NCI-H1436 treated with DMSO at 0.1 percent for 48 hours (cell line): ENCODE data around the gene TBC1D5.
"Not testable (repeated sequence)": the region's sequence is repeated elsewhere in the genome, so short reads cannot be mapped to it uniquely, and the experiment has no call there.

ENCODE experiments used
- DNase-seq: peaks from one replicate; lab custom pipeline; 2025; lab: John Stamatoyannopoulos, UW

The TBC1D5 gene

DNA sequence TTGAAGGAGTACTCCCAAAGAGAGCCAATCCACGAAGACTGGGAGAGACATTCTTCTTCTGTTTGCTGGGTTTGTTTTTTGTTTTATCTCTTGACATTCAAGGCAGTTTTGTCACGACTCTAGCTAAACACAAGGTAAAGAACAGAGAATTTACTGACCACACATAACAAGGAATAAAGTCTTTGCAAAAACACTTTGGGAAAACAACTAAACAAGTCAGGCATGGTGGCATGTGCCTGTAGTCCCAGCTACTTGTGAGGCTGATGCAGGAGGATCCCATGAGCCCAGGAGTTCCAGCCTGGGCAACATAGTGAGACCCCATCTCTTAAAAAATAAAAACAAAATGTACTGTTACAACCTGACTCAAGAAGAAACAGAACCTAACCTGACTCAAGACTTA lies 28.0 kb downstream of the TBC1D5 start:
- DNase-seq = no peak

DNA sequence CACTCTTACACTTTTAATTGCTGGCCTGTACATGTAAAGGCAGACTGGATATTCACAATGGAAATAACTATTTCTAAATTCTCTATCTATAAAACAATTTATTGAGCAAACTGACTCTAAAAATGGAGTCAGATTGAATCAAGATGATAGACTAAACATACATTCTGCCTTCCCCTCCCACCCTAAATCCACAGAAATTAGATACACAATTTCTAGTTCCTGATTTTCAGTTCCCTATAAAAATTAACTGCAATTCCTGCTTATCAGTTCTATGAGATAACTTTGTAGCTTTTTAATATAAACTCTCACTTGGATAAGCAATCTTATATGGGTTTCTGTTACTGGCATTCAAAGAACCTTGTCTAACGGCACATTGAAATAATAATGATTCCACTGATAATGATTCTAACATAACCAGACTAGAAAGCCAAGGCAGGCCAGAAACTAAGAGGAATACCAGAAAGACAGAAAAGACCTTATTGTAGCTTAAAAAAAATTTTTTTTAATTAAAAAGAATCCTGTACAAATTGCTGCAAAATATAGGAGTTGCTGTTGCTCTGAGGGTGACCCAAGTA lies 33.1 kb downstream of the TBC1D5 start:
- DNase-seq = no peak

DNA sequence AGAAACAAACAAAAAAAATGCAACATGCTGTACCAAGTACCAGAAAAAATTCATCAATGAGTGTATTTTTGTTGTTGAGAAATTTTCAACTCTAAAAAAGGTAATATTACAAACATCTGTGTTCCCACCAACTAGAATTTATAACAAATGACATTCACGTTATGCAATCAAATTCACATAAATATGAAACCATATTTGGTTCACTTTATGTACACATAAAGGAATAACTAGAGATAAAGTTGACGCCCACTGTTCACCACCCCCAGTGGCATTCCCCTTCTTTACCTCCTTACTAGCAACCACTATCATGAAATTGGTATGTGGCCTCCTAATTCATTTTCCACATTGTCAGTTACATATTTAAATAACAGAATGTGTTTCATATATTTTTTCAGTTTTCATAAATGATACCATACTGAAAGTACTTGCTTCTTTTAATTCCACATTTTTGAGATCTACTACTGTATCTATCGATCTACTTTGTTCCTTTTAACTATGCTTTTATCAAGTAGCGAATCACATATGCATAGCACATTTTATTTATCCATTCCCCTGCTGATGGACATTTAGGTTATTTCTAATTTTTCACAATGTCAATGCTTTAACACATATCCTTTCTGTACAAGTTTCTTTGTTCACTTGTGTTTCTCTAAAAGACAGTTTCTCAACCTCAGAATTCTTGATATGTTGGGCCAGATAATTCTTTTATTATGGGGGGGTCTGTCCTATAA lies 34.5 kb downstream of the TBC1D5 start:
- DNase-seq = no peak

DNA sequence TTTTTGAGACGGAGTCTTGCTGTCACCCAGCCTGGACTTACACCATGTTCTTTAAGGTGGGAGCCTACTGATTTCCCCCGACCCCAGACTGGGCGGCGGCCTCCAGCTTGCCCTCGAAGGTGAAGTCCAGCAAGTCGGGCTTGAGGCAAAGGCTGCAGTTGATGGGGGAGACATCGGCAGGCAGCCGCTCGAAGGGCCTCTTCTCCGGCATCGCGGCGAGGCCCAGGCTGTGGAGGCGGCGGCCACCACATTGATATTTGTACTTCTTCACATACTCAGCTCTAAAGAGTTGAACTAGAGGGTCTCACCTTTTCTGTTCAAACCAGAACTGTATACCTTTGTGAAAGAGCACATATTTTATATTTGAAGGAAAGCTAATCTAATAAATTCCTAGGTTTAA lies 36.4 kb downstream of the TBC1D5 start:
- not testable (repeated sequence) for DNase-seq

DNA sequence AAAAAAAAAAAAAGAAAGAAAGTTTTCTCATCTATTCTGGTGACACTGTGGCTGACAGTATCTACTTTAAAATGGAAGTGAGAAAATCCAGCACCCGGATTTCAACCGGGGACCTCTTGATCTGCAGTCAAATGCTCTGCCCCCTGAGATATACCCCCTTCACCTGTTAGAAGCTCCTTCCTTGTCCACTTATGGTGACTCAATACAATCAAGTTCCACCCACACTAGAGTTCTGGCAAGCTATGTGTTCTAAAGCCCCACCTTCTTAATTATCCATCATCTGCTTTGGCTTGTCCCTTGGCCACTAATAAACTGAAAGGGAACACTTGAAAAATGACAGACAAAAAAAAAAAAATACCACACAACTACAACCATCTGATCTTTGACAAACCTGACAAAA lies 42.6 kb downstream of the TBC1D5 start:
- DNase-seq = not testable (repeated sequence)

DNA sequence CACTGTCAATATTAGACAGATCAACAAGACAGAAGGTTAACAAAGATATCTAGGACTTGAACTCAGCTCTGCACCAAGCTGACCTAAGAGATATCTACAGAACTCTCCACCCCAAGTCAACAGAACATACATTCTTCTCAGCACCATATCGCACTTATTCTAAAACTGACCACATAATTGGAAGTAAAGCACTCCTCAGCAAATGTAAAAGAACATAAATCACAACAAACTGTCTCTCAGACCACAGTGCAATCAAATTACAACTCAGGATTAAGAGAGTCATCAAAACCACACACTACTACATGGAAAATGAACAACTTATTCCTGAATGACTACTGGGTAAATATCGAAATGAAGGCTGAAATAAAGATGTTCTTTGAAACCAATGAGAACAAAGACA lies 46.8 kb downstream of the TBC1D5 start:
- not testable (repeated sequence) for DNase-seq

DNA sequence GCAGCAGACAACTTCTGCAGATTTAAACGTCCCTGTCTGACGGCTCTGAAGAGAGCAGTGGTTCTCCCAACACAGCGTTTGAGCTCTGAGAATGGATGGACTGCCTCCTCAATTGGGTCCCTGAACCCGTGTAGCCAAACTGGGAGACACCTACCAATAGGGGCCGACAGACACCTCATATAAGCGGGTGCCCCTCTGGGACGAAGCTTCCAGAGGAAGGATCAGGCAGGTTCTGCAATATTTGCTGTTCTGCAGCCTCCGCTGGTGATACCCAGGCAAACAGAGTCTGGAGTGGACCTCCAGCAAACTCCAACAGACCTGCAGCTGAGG lies 48.8 kb downstream of the TBC1D5 start:
- not testable (repeated sequence) for DNase-seq

DNA sequence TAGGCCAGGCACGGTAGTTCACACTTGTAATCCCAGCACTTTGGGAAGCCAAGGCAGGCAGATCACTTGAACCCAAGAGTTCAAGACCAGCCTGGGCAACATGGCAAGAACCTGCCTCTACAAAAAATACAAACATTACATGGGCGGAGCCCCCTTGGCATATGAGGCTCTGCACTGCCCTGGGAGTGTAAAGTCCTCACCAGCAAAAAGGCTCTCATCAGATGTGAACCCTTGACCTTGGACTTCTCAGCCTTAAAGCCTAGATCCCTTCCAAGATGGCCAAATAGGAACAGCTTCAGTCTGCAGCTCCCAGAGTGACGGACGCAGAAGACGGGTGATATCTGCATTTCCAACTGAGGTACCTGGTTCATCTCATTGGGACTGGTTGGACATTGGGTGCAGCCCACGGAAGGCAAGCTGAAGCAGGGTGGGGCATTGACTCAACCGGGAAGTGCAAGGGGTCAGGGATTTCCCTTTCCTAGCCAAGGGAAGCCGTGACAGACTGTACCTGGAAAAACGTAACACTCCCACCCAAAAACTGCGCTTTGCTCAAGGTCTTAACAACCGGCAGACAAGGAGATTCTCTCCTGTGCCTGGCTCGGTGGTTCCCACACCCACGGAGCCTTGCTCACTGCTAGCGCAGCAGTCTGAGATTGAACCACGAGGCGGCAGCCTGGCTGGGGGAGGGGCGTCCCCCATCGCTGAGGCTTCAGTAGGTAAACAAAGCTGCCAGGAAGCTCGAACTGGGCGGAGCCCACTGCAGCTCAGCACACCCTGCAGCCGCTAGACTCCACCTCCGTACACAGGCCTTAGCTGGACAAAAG lies 49.4 kb downstream of the TBC1D5 start:
- DNase-seq = not testable (repeated sequence)

DNA sequence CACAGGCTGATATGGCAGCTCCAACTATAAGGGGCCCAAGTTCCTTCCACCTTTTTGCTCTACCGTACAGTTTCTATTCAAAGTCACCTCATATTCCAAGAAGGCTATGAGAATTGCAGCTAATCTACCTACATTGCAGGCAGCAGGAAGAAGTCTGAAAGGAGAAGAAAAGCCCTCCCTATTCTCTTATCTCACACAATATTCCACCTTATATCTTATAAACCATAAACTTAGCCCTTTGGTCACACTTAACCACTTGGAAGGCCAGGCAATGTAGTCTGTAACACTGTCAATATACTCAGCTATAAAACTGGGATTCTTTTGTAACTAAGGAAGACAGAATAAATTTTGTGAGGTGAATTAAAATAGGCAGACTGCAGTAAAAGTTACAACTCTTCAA lies 54.9 kb downstream of the TBC1D5 start:
- DNase-seq = no peak

DNA sequence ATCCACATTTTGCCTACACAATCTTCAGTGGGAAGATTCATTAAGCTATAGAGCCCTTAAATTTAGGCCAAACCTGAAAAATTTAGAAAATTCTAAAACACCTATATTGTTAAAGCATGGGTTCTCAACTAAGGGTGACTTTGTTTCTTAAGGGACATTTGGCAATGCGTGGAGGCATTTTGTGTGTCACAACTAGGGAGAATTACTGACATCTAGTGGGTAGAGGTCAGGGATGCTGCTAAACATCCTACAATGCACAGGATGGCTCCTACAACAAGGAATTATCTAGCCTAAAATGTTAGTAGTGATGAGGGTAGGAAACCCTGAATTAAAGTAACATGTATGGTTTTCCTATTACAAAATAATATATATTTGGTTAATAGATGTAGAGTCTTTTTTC lies 55.8 kb downstream of the TBC1D5 start:
- no peak for DNase-seq

DNA sequence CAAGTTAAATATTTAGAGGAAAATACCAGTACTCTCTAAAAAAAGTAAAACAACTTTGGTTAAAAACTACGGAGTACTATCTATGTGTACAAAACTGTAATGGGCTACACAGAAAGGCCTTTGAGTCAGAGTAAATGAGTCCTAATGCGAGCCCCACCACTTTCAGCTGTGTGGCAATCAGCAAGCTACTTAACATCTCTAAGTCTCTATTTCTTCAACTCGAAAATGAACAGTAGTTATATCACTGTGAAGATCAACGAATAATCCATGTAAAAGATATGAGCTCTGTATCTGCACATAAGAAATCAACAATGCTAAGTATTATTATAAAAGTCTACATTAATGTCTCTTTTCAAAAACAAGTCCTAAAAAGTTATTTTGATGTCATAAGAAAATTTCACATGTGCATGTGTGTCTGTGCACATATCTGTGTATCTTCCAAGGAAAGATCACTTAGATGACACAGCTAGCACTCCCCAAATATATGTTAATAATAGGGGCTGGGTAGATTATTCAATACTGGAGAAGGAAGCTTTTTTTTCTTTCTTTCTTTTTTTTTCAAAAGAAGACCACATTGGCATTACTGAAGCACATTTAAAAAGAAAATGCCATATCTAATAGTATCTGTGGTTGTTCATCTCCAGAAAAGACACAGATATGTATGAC lies 58.8 kb downstream of the TBC1D5 start:
- no peak for DNase-seq

DNA sequence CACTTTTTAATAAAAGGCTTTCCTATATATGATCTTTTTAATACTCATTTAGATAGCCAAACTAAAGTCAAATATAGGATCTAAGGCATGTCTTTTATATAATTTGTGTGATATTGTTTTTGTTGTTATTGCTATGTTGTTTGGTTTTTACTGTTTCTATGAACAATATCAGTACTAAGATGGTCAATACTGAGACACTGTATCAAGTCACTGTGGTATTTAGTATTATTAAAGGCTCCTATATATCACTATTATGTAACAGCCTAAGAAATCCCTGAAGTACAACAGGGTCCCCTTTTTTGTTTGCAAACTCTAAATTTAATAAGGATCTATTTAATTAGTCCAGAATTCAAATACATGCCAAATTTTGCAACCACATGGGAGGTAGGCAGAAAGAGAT lies 61.9 kb downstream of the TBC1D5 start:
- no peak for DNase-seq

DNA sequence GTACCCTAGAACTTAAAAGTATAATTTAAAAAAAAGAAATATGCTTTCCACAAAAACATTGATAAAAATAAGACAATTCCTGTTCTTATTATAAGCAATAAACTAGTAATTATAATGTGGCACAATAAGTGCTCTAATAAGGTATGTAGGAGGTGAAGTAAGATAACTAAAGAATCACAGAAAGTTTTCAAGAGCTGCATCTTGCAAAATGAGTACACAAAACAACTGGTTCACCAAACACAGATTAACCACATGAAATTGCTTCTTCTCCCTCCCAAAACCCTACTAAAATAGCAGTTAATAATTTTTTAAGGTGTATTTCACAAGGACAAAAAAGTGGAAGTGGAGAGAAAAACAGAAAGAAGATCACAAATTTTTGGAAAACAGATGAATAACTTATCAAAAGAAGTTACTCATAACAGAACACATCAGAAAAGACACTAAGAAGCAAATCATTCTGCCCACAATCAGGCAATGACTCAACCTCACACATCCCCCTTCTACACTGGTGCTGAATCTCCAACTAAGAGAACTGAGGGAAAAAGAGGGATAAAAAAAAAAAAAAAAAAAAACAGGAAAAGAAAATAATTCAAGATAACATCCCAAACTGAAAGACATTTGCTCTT lies 64.2 kb downstream of the TBC1D5 start:
- DNase-seq = no peak

DNA sequence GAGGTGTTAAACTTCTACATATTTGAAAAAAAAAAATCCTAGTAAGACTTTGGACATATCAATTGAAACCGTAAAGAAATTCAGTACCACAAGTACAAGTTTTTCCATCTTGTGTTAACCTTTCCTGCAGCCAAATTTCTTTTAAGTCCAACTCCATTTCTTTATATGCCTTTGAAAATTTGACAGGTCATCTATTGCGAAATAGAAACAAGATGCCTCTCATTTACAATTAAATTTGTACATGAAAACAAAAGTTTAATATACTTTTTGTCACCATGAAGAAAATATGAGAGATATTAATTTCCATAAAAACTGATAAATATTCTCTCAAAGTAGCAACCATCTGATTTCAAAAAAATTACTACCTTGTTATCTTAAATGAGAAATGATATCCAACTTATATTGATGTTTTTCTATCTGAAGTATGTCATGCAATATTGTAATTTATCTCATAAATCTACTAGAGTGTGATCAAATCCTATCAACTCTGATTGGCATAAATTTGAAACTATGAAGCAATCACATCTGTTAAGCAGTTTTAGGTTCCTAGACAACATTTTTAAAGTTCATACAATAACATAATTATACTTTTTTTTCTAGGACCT lies 68.2 kb downstream of the TBC1D5 start:
- DNase-seq = no peak

DNA sequence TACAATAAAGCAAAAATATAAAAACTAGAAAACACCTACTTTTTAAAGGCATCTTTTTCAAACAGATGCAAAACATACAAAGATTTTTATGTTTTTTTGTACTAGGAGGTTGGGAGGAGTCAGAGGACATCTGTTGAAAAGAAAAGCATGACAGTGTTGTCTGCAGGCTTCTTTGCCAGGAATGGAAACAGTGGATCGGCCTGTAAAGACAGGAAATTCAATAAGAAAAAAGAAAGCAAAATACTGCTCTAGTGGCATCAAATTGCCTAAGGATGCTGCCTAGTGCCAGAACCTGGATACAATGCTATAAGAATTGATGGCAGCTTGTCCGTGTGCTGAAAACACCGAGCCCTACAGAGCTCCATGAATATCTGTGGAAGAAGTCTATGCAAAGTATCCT lies 69.9 kb downstream of the TBC1D5 start:
- no peak for DNase-seq

DNA sequence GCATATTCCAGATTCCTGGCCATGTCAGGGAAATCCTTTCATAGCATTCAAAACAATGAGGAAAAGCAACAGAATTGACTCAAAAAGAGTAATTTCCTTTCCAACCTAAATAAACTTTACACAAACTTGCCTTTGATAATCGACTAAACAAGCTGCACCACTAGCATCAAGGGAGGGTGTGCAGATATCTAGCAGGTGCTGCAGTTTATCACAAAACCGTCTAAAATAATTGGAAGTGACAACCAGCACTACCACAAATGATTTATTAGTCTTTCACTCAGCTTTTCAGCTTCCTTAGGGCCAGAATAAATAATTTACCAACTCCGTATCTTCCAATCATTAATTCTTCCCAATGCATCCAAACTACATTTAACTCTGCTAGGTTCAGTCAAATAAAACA lies 71.7 kb downstream of the TBC1D5 start:
- DNase-seq = no peak

DNA sequence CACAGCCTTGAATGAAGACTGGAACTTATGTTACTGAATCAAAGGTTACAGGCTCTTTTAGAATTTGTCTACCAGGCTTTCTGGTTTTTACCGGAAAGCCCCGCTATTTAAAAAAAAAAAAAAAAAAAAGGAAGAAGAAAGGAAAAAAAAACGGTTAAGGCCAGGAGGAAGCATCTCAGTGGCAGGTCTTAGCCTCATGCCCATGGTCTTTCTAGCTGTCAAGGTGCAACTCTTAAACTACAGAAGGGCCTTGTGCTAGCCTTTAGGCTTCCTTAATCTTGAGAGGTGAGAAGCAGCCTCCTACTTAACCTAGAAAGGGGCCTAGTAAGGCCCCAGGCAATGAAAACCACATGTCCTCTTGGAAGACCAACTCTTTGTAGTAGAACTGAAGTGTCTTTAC lies 77.5 kb downstream of the TBC1D5 start:
- DNase-seq = no peak

DNA sequence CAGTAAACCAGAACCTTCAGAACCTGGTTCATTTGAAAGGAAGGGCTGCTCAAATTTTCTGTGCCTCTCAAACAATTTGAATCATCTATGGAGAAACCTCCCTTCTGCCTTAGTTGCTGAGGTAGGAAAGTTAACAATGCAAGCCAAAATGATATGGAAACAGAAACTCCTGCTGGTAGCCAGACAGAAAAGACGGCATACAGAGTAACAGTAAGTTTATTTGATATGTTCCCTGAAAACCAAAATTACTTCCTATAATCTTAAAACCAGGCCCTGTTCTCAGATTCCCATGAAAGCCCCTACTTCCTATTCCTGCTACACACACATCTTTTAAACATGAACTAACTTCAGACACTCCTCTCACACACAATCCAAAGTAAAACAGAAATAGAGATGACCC lies 86.2 kb downstream of the TBC1D5 start:
- DNase-seq = no peak

DNA sequence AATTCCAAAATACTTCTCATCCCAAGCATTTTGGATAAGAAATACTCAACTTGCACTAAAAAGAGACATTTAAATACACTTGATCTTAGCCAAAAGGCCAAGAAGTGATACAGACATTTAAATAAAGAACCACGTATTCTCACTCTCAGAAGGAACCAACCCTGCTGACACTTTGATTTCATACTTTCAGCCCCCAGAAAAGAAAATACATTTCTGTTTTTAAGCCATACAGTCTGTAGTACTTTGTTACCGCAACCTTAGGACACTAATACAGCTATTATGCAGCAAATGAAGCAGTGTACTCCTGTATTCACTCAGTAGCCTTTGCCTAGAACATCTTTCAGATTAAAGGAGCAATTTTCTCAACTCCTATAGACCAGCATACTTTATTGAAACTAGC lies 86.7 kb downstream of the TBC1D5 start:
- no peak for DNase-seq

DNA sequence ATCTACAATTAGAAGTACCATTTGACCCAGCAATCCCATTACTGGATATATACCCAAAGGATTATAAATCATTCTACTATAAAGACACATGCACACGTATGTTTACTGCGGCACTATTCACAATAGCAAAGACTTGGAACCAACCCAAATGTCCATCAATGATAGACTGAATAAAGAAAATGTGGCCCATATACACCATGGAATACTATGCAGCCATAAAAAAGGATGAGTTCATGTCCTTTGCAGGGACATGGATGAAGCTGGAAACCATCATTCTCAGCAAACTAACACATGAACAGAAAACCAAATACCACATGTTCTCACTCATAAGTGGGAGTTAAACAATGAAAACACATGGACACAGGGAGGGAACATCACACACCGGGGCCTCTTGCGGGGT lies 92.7 kb downstream of the TBC1D5 start:
- DNase-seq = not testable (repeated sequence)

DNA sequence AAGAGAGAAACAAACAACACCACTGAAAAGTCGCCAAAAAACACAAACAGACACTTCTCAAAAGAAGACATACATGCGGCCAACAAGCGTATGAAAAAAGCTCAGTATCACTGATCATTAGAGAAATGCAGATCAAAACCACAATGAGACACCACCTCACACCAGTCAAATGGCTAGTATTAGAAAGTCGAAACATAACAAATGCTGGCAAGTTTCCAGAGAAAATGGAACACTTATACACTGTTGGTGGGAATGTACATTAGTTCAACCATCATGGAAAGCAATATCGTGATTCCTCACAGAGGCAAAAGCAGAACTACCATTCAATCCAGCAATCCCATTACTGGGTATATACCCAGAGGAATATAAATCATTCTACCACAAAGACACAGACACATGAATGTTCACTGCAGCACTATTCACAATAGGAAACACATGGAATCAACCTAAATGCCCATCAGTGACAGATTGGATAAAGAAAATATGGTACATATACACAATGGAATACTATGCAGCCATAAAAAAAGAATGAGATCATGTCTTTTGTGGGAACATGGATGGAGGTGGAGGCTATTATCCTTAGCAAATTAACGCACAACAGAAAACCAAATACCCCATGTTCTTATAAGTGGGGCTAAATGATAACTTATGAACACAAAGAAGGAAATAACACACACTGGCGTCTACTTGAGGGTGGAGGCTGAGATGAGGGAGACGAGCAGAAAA lies 93.6 kb downstream of the TBC1D5 start:
- DNase-seq = not testable (repeated sequence)
